GM19099 (cell line): ENCODE results near the gene ATP9B.

Source experiments
- POLR2A ChIP-seq: IDR thresholded peaks from 3 replicates; pipeline ENCODE4 v1.6.1; 2011; ENCODE audit warnings: low read depth; ENCODE audit not compliant: insufficient read length; ENCODE audit errors: extremely low read depth

Gene ATP9B

GRCh38 chr18:79275461-79275860 is 206.3 kb downstream of the ATP9B start:
- no peak for TF ChIP-seq POLR2A

DNA sequence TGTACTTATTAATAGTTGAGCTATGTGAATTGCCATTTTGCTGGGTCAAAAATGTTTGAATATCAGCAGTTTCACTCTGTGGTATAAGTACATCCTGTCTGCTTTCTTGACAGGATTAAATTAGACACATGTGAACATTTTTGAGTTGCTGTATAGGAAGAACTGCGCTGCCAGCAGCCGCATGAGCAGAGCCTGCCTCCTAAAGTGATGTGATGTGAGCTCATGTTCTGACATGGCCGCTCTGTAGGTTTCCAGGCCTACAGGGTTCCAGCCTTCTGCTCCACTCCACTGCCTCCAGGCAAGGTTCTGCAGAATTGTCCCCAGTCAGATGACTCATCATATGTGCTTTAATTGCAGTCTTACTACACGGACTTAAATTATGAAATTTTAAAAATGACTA is 206.8 kb downstream of the ATP9B start:
- no peak for TF ChIP-seq POLR2A

GRCh38 chr18:79278896-79279295 is 209.7 kb downstream of the ATP9B start:
- no peak for TF ChIP-seq POLR2A

DNA sequence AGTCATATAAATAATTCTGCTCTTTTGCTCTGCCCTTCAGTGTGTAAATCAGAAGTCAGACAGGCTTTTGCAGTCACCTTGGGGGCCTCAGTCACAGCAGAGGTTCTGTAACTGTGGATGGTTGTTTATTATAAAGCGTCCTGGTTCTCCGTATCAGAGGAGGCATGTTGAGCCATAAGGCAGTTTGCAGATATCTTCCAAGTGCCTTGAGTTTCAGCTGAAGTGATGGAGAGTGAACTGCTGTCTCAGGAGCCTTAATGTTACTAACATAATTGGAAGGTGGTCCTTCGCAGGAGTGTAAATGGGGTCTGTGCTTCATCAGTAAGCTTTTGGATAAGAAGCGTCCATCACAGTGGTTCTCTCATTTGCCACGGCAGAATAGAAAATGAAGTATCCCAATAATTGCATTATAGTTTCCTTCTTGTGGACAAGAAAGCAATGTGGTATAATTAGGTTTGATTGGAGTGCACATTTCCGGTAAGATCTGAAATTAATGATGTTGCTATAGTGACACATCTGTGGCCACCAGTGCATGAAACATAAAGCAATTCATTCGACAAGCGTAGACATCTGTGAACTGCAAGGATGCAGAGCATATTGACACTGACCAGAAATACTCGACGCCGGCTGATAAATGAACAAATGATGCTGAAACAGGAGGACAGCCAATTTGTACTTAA is 214.1 kb downstream of the ATP9B start:
- no peak for TF ChIP-seq POLR2A

GRCh38 chr18:79283929-79284328 is 214.7 kb downstream of the ATP9B start:
- no peak for TF ChIP-seq POLR2A

DNA sequence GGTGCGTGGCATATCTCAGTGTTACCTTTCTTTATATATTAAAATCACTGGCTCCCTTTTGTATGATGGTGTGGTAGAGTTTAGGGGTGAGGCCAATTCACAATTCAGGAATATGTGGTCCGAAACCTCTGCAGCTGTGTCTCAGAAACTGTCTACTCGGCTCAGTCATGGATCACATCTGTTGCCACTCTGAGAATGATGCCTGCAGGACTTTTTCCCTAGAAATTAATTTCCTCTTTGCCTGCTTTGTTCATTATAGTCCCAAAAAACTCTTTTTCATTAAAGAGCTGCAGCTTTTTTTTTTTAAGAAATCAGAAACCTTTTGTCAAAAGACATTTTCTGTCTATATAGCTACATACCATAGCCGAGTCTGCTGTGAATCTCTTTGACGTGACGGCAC is 221.7 kb downstream of the ATP9B start:
- no peak for TF ChIP-seq POLR2A

DNA sequence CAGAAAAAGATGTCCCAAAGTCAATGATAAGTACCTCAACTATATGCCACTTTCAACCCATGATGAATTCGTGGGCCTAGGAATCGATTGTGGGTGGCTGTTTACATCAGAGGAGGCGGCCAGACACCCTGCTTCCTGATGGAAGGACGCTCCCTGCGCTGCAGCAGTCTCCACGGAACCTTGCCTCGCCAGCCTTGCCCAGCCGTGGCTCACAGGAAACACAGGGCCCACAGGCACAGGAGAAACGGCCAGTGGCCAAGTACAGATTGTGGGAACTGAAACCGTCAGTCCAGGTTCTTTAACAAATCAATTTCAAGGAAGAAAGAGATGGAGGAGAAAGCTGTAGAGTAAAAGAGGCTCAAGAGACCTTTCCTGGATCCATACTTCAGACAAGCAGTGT is 225.0 kb downstream of the ATP9B start:
- TF ChIP-seq POLR2A: no peak

- no peak for TF ChIP-seq POLR2A
Observed at GRCh38 chr18:79299272-79299671, 230.1 kb downstream of the ATP9B start.

- no peak for TF ChIP-seq POLR2A
Observed at GRCh38 chr18:79299711-79300110, 230.5 kb downstream of the ATP9B start.

GRCh38 chr18:79300413-79300812 is 231.2 kb downstream of the ATP9B start:
- no peak for TF ChIP-seq POLR2A

- no peak for TF ChIP-seq POLR2A
Observed at GRCh38 chr18:79302120-79302519, 232.9 kb downstream of the ATP9B start.

DNA sequence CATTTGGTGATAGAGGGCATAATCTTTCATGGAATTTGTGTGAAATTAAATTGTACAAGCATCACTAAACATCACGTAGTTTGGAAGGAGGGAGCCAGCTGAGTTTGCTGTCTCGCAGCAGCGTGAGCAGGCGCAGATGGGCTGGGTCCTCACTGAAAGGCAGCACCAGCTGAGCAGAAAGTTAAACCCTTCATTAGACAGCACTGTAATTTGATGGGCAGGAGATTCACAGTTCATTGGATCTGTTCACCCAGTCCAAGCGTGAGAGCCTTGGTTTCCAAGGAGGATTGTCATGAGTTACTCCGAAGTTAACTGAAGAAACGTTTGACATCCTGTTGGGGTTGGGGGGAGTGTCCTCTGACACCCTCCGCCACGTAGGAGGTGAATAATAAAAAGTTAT is 236.7 kb downstream of the ATP9B start:
- no peak for TF ChIP-seq POLR2A

GRCh38 chr18:79309614-79310358 is 240.6 kb downstream of the ATP9B start:
- no peak for TF ChIP-seq POLR2A

- TF ChIP-seq POLR2A: no peak
Observed at GRCh38 chr18:79314838-79315388, 245.7 kb downstream of the ATP9B start.

DNA sequence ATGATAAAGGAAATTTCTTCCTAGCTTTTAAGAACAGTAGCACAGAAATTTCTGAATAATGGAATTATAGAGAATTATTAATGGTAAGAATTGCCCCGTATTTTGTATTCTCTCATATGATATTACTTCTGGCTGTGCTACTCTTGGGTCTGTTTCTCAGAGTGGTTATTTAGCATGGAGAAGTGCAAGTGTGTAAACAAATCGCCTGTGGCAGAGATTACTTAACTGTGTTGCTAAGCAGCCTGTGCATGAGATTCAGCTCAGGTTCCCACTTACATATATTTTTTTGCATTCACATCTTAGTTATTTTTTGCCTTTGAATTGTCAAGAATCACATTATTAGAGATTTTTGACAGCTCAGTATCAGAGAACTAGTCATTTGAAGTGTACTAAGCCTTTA is 246.4 kb downstream of the ATP9B start:
- no peak for TF ChIP-seq POLR2A

DNA sequence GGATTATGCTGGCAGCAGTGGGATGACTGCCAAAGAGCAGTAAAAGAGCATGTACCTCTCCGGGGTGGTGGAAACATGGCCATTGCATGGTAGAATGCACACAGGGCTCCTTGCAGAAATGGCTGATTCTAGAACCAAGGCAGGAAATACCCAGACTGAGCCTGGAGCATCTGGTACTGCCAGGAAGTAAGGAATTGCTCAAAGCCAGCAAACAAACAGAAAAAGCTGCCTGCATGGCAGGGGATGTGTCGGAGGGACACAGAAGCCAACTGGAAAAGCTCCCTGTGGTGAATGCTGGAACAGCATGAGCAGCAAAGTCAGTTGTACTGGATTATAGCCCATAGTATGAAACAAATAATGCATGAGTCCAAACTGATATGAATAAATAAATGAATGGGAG is 248.5 kb downstream of the ATP9B start:
- TF ChIP-seq POLR2A: no peak
